ENCODE data around the gene MPP2.

- no peak for TF ChIP-seq CTCF (IDR thresholded peaks at IDR 0.05; ENCODE audit: low read length)
- TF ChIP-seq EZH2 (optimal IDR thresholded peaks at IDR 0.05; ENCODE audit: low read depth, low read length): no peak
Measured at GRCh38 chr17:43918026-43918389, 10.7 kb upstream of the MPP2 start.

All from MM.1S (cell line).